CD4-positive, alpha-beta T cell treated with Interleukin-4 for 4 hours (primary cell): ENCODE measurements around the gene TOR1AIP2.

Source experiments
- DNase-seq: peaks from one replicate; pipeline ENCODE4 v3.0.0-alpha.2; 2020

Gene TOR1AIP2

GRCh38 chr1:179825206-179825605 lies 52.4 kb downstream of the TOR1AIP2 start:
- no peak for DNase-seq

GRCh38 chr1:179824265-179824664 lies 53.3 kb downstream of the TOR1AIP2 start:
- no peak for DNase-seq

- DNase-seq = no peak
These were observed 53.9 kb downstream of the TOR1AIP2 start for GRCh38 chr1:179823693-179824092.

- no peak for DNase-seq
These were observed 55.5 kb downstream of the TOR1AIP2 start for GRCh38 chr1:179822065-179822464.

- DNase-seq = no peak
These were observed 56.1 kb downstream of the TOR1AIP2 start for GRCh38 chr1:179821524-179821923.

GRCh38 chr1:179820226-179820970 lies 57.2 kb downstream of the TOR1AIP2 start:
- no peak for DNase-seq

GRCh38 chr1:179818743-179819173 lies 58.8 kb downstream of the TOR1AIP2 start:
- no peak for DNase-seq

- DNase-seq = no peak
These were observed 59.3 kb downstream of the TOR1AIP2 start for GRCh38 chr1:179818260-179818659.

- no peak for DNase-seq
These were observed 59.8 kb downstream of the TOR1AIP2 start for GRCh38 chr1:179817789-179818188.

- DNase-seq = no peak
These were observed 60.5 kb downstream of the TOR1AIP2 start for GRCh38 chr1:179817056-179817455.

- DNase-seq = no peak
These were observed 61.2 kb downstream of the TOR1AIP2 start for GRCh38 chr1:179816196-179816960.

- no peak for DNase-seq
These were observed 62.0 kb downstream of the TOR1AIP2 start for GRCh38 chr1:179815641-179816040.

GRCh38 chr1:179814546-179814838 lies 63.1 kb downstream of the TOR1AIP2 start:
- no peak for DNase-seq

- DNase-seq = no peak
These were observed 63.7 kb downstream of the TOR1AIP2 start for GRCh38 chr1:179813626-179814545.

GRCh38 chr1:179812501-179813292 lies 64.9 kb downstream of the TOR1AIP2 start:
- DNase-seq = no peak

- DNase-seq = no peak
These were observed 67.3 kb downstream of the TOR1AIP2 start for GRCh38 chr1:179810367-179810715.

GRCh38 chr1:179809506-179810366 lies 67.9 kb downstream of the TOR1AIP2 start:
- DNase-seq = peak; percentile 70

- no peak for DNase-seq
These were observed 69.1 kb downstream of the TOR1AIP2 start for GRCh38 chr1:179808503-179808902.

GRCh38 chr1:179807691-179808485 lies 69.7 kb downstream of the TOR1AIP2 start:
- DNase-seq = no peak

- no peak for DNase-seq
These were observed 70.3 kb downstream of the TOR1AIP2 start for GRCh38 chr1:179807291-179807690.

- no peak for DNase-seq
These were observed 71.3 kb downstream of the TOR1AIP2 start for GRCh38 chr1:179806333-179806732.
